H1 (cell line): ENCODE data around the gene MAGT1. TPM values are rescaled to one million over a fixed set of nuclear protein-coding genes. Genes with fewer than 3 reads are reported as not detected.

Experiments
- CTCF ChIA-PET: fragments of 300-600 bp; sonication (Branson Sonifier 250); formaldehyde crosslinking; loops from one replicate; lab custom pipeline; 2021; ENCODE audit not compliant: partially characterized antibody; lab: Charles Lee
- POLR2A ChIA-PET: fragments of 300-600 bp; sonication (Branson Sonifier 250); formaldehyde crosslinking; loops from one replicate; lab custom pipeline; 2021; ENCODE audit warnings: inconsistent platforms; ENCODE audit not compliant: partially characterized antibody; lab: Charles Lee
- DNase-seq, 2 experiments: peaks; one replicate each; pipeline versions ENCODE4 v3.0.0 to v3.0.0-alpha.2; 2010 to 2022; ENCODE audit warnings: low spot score in 2 of 2, low read depth in 1 of 2, mixed read lengths in 1 of 2
- FAIRE-seq: peaks from 2 replicates; lab custom pipeline; 2011; peaks lifted over from hg19 to GRCh38; lab: Jason Lieb, UNC
- H2AFZ ChIP-seq: 2 replicates; pipeline ENCODE4 v1.8.1; 2012; ENCODE audit warnings: low read length, inconsistent platforms
- H2AK5ac ChIP-seq: 2 replicates; pipeline ENCODE4 v1.6.1; 2013; ENCODE audit warnings: low read depth, low read length
- H2BK120ac ChIP-seq: replicated peaks from 2 replicates; pipeline ENCODE3; 2013; ENCODE audit warnings: low read depth, low read length, inconsistent platforms
- H2BK12ac ChIP-seq: 2 replicates; pipeline ENCODE4 v1.6.1; 2013; ENCODE audit warnings: low read depth, low read length
- H2BK15ac ChIP-seq: 2 replicates; pipeline ENCODE4 v1.6.1; 2013; ENCODE audit warnings: low read length
- H2BK20ac ChIP-seq: 2 replicates; pipeline ENCODE4 v1.6.1; 2013; ENCODE audit warnings: low read length
- H2BK5ac ChIP-seq: 2 replicates; pipeline ENCODE4 v1.6.1; 2013; ENCODE audit warnings: low read depth, low read length
- H3K14ac ChIP-seq: 2 replicates; pipeline ENCODE4 v1.6.1; 2013; ENCODE audit warnings: inconsistent platforms; ENCODE audit not compliant: insufficient read length
- H3K18ac ChIP-seq: 2 replicates; pipeline ENCODE4 v1.6.1; 2013; ENCODE audit warnings: low read length; ENCODE audit errors: extremely low read depth
- H3K23ac ChIP-seq: 2 replicates; pipeline ENCODE4 v1.6.1; 2013; ENCODE audit warnings: inconsistent platforms; ENCODE audit not compliant: insufficient read length
- H3K23me2 ChIP-seq: 2 replicates; pipeline ENCODE4 v1.6.1; 2013; ENCODE audit warnings: low read depth, low read length
- H3K27ac ChIP-seq: 2 replicates; pipeline ENCODE4 v1.6.1; 2011; ENCODE audit warnings: low read depth, low read length, inconsistent platforms
- H3K27me3 ChIP-seq, 4 experiments: replicated peaks in 1 of 4; 1 replicate in 1 of 4; 2 replicates in 3 of 4; pipeline versions ENCODE4 v1.6.1 to v1.8.1; 2011 to 2013; ENCODE audit warnings: low read length in 3 of 4, mild to moderate bottlenecking in 3 of 4, inconsistent platforms in 2 of 4, mixed read lengths in 2 of 4, moderate library complexity in 1 of 4; ENCODE audit not compliant: control insufficient read depth in 3 of 4, insufficient read depth in 3 of 4; ENCODE audit errors: extremely low read depth in 1 of 4
- H3K36me3 ChIP-seq, 4 experiments: 2 replicates each; pipeline versions ENCODE4 v1.6.1 to v1.8.1; 2011 to 2013; ENCODE audit warnings: mild to moderate bottlenecking in 4 of 4, low read length in 3 of 4, moderate library complexity in 2 of 4, control low read depth in 1 of 4, inconsistent platforms in 1 of 4; ENCODE audit not compliant: insufficient read depth in 4 of 4, control insufficient read depth in 2 of 4
- H3K4ac ChIP-seq: replicated peaks from 2 replicates; pipeline ENCODE3; 2013; ENCODE audit warnings: low read length, low read depth, mixed read lengths, inconsistent platforms; ENCODE audit not compliant: insufficient read length
- H3K4me1 ChIP-seq, 4 experiments: replicated peaks in 1 of 4; 1 replicate in 1 of 4; 2 replicates in 3 of 4; pipeline versions ENCODE4 v1.6.1 to v1.8.1; 2011 to 2013; ENCODE audit warnings: low read length in 3 of 4, inconsistent platforms in 2 of 4, mixed read lengths in 1 of 4; ENCODE audit not compliant: insufficient read depth in 4 of 4, control insufficient read depth in 3 of 4
- H3K4me2 ChIP-seq, 2 experiments: 2 replicates each; pipeline versions ENCODE4 v1.6.1 to v1.8.1; 2011 to 2013; ENCODE audit warnings: low read depth in 2 of 2, low read length in 2 of 2, control low read depth in 1 of 2, inconsistent platforms in 1 of 2, mild to moderate bottlenecking in 1 of 2; ENCODE audit not compliant: insufficient read depth in 1 of 2
- H3K4me3 ChIP-seq, 4 experiments: fragments of 200-600, 300-600 bp in 1 of 4; sonication (generic), shearing (Covaris generic), sonication (Bioruptor Twin) in 1 of 4; 2 replicates each; pipeline versions ENCODE4 v1.5.1 to v1.8.1; 2011 to 2016; ENCODE audit warnings: low read length in 4 of 4, low read depth in 3 of 4, control low read depth in 2 of 4, inconsistent platforms in 2 of 4, mild to moderate bottlenecking in 2 of 4, mixed read lengths in 1 of 4, moderate library complexity in 1 of 4; ENCODE audit not compliant: insufficient read depth in 2 of 4; ENCODE audit errors: extremely low read depth in 1 of 4
- H3K56ac ChIP-seq: replicated peaks from 2 replicates; pipeline ENCODE3; 2013; ENCODE audit warnings: low read depth, mild to moderate bottlenecking, mixed read lengths, low read length, inconsistent platforms; ENCODE audit not compliant: insufficient read length
- H3K79me1 ChIP-seq: 2 replicates; pipeline ENCODE4 v1.6.1; 2013; ENCODE audit warnings: low read depth, low read length, control low read depth
- H3K79me2 ChIP-seq, 2 experiments: 2 replicates each; pipeline versions ENCODE4 v1.6.1 to v1.8.1; 2012 to 2013; ENCODE audit warnings: low read length in 2 of 2, mild to moderate bottlenecking in 2 of 2, inconsistent platforms in 1 of 2; ENCODE audit not compliant: insufficient read depth in 2 of 2, control insufficient read depth in 1 of 2
- H3K9ac ChIP-seq, 4 experiments: replicated peaks in 1 of 4; 1 replicate in 1 of 4; 2 replicates in 3 of 4; pipeline versions ENCODE4 v1.6.1 to v1.8.1; 2011 to 2013; ENCODE audit warnings: low read depth in 3 of 4, low read length in 3 of 4, control low read depth in 2 of 4, mild to moderate bottlenecking in 2 of 4, moderate library complexity in 2 of 4, inconsistent platforms in 1 of 4; ENCODE audit errors: extremely low read depth in 1 of 4
- H3K9me3 ChIP-seq, 2 experiments: 2 replicates each; pipeline versions ENCODE4 v1.6.1 to v1.8.1; 2012 to 2013; ENCODE audit warnings: mild to moderate bottlenecking in 2 of 2, moderate library complexity in 2 of 2, control low read depth in 1 of 2, inconsistent platforms in 1 of 2, low read depth in 1 of 2, low read length in 1 of 2, mixed read lengths in 1 of 2; ENCODE audit not compliant: insufficient read depth in 2 of 2
- H4K20me1 ChIP-seq, 2 experiments: replicated peaks in 1 of 2; 2 replicates each; pipeline versions ENCODE3 to v1.8.1; 2011 to 2013; ENCODE audit warnings: inconsistent platforms in 2 of 2, low read length in 2 of 2, mild to moderate bottlenecking in 1 of 2; ENCODE audit not compliant: insufficient read depth in 2 of 2, control insufficient read depth in 1 of 2
- H4K5ac ChIP-seq: 2 replicates; pipeline ENCODE4 v1.6.1; 2013; ENCODE audit warnings: low read length, low read depth, mixed read lengths, inconsistent platforms; ENCODE audit not compliant: insufficient read length
- H4K8ac ChIP-seq: 2 replicates; pipeline ENCODE4 v1.8.0; 2013; ENCODE audit warnings: mild to moderate bottlenecking, moderate library complexity, low read length, inconsistent platforms; ENCODE audit not compliant: insufficient read depth; ENCODE audit errors: extremely low read depth
- H4K91ac ChIP-seq: replicated peaks from 2 replicates; pipeline ENCODE3; 2013; ENCODE audit warnings: low read length, mixed read lengths, inconsistent platforms; ENCODE audit not compliant: insufficient read length
- CREB1 ChIP-seq: IDR thresholded peaks from 2 replicates; pipeline ENCODE4 v1.6.1; 2012; ENCODE audit warnings: inconsistent platforms
- CTCF ChIP-seq, 3 experiments: IDR thresholded peaks; 1 replicate in 2 of 3; 2 replicates in 1 of 3; pipeline versions ENCODE4 v1.5.1 to v1.6.1; 2011; ENCODE audit warnings: low read length in 3 of 3, mild to moderate bottlenecking in 3 of 3, inconsistent platforms in 2 of 3, low read depth in 1 of 3, moderate library complexity in 1 of 3; ENCODE audit not compliant: insufficient read depth in 1 of 3; ENCODE audit errors: control extremely low read depth in 1 of 3
- EP300 ChIP-seq, 2 experiments: IDR thresholded peaks; 1 replicate in 1 of 2; 2 replicates in 1 of 2; pipeline ENCODE4 v1.6.1; 2011 to 2012; ENCODE audit warnings: low read depth in 2 of 2, low read length in 2 of 2, mild to moderate bottlenecking in 2 of 2, borderline replicate concordance in 1 of 2, inconsistent platforms in 1 of 2, moderate library complexity in 1 of 2
- POLR2AphosphoS5 ChIP-seq: IDR thresholded peaks from 2 replicates; pipeline ENCODE4 v1.6.1; 2011; ENCODE audit warnings: low read depth, low read length
- SIRT6 ChIP-seq: IDR thresholded peaks from one replicate; pipeline ENCODE4 v1.7.1; 2012; ENCODE audit warnings: low read length, inconsistent platforms
- SIX5 ChIP-seq: IDR thresholded peaks from 2 replicates; pipeline ENCODE4 v1.6.1; 2011; ENCODE audit warnings: mild to moderate bottlenecking, low read depth, low read length
- SP1 ChIP-seq: IDR thresholded peaks from 2 replicates; pipeline ENCODE4 v1.6.1; 2011; ENCODE audit warnings: low read depth, low read length
- SP2 ChIP-seq: IDR thresholded peaks from 2 replicates; pipeline ENCODE4 v1.6.1; 2012; ENCODE audit warnings: mild to moderate bottlenecking, low read length, inconsistent platforms
- TAF7 ChIP-seq: optimal IDR thresholded peaks from 2 replicates; pipeline ENCODE3; 2011; ENCODE audit warnings: low read depth, mild to moderate bottlenecking, inconsistent platforms, low read length, moderate library complexity, borderline replicate concordance
- TCF12 ChIP-seq: IDR thresholded peaks from 2 replicates; pipeline ENCODE4 v1.6.1; 2011; ENCODE audit warnings: low read depth, mild to moderate bottlenecking, low read length
- YY1 ChIP-seq: IDR thresholded peaks from 2 replicates; pipeline ENCODE4 v1.6.1; 2011; ENCODE audit warnings: low read depth, mild to moderate bottlenecking, low read length
- WGBS, 2 experiments: shearing (Covaris generic) in 1 of 2; methylation state at CpG; one replicate each; pipeline versions ENCODE4 v1.1.6 to v1.1.7; 2013 to 2015; ENCODE audit warnings: low lambda C conversion rate in 2 of 2, mixed read lengths in 2 of 2, inconsistent platforms in 1 of 2, low coverage in 1 of 2, missing lambda C conversion rate in 1 of 2; ENCODE audit not compliant: insufficient replicate concordance in 2 of 2, insufficient coverage in 1 of 2, insufficient read length in 1 of 2; ENCODE audit errors: extremely low coverage in 1 of 2, missing lambda C conversion rate in 1 of 2; 5-methylcytosine and 5-hydroxymethylcytosine counted together
- polyA plus RNA-seq, 7 experiments: library from polyadenylated mRNA; depleted of rRNA in 3 of 7; stranded (reverse) in 5 of 7; unstranded in 2 of 7; fragments of >200 nt in 5 of 7; fragments of 200-250 nt in 2 of 7; gene quantifications; 1 replicate in 5 of 7; 2 replicates in 1 of 7; 4 replicates in 1 of 7; pipeline versions ENCODE4 v1.2.1 to v1.2.3, GENCODE V29; 2011 to 2013; ENCODE audit warnings: missing spikeins in 2 of 7, mixed read lengths in 2 of 7
- total RNA-seq: library from RNA; stranded (reverse); fragmentation: NEBNext Ultra II Directional; extraction: Animal tissue kit (Norgen Biotek cat#: 25700); gene quantifications from 2 replicates; pipeline ENCODE4 v1.2.1, GENCODE V29; 2021
- TF ChIP-seq, protein P1 (sequence below): IDR thresholded peaks from 2 replicates; pipeline ENCODE4 v1.6.1; 2012; ENCODE audit warnings: low read length, inconsistent platforms

MAGT1 gene
- total and polyA plus RNA-seq, 2 of the 8 experiments (the other 6 are each of a cell fraction or from before 2014, with no cell fraction given): 14.4 to 47.6 TPM

GRCh38 chrX:77802201-77802600 lies 93.0 kb downstream of the MAGT1 start:
- H2BK15ac ChIP-seq: no peak overlapping the region
- H3K4me3 ChIP-seq: no peak overlapping the region
- no peaks in the 10 kb centered on the region for H3K79me2 ChIP-seq
- H3K4ac ChIP-seq: no peak overlapping the region
- H3K14ac ChIP-seq: no peak overlapping the region
- H3K56ac ChIP-seq: no peak overlapping the region
- H4K5ac ChIP-seq: no peak overlapping the region
- no peak overlapping the region for H3K9ac ChIP-seq
- no peak overlapping the region for H3K4me2 ChIP-seq
- H2BK20ac ChIP-seq: no peak overlapping the region
- H4K91ac ChIP-seq: no peak overlapping the region
- no peaks in the 10 kb centered on the region for H3K9me3 ChIP-seq
- H3K27me3 ChIP-seq: no peaks in the 10 kb centered on the region
- H3K23ac ChIP-seq: no peak overlapping the region
- no peaks in the 10 kb centered on the region for H3K4me1 ChIP-seq
- no peaks in the 10 kb centered on the region for H4K20me1 ChIP-seq
- DNase-seq (no peak), FAIRE-seq (no peak)
- no peak overlapping the region for H2BK120ac ChIP-seq
- H2AK5ac ChIP-seq: no peak overlapping the region
- CTCF ChIA-PET: no interaction called here
- H2AFZ ChIP-seq: no peak overlapping the region
- H2BK12ac ChIP-seq: no peak overlapping the region
- H2BK5ac ChIP-seq: no peak overlapping the region
- WGBS, 2 experiments: 100% methylated on average over 1 of the region's 1 CpG; no CpG with 5 or more reads in 1 of the 2 experiments
- H3K18ac ChIP-seq: no peak overlapping the region
- no peaks in the 10 kb centered on the region for H3K79me1 ChIP-seq
- POLR2A ChIA-PET: no interaction called here
- H3K23me2 ChIP-seq: no peaks in the 10 kb centered on the region
- no peak overlapping the region for H4K8ac ChIP-seq
- no peak overlapping the region for H3K27ac ChIP-seq
- no peaks in the 10 kb centered on the region for H3K36me3 ChIP-seq
- TF ChIP-seq SP1 (no peak), EP300 (IDR thresholded peaks at IDR 0.05; ENCODE audit: borderline replicate concordance in 1 of 2, low read depth in 2 of 2, low read length in 2 of 2) (no peak), TCF12 (no peak), SIX5 (no peak), YY1 (no peak), CTCF (IDR thresholded peaks at IDR 0.05; ENCODE audit: control extremely low read depth in 1 of 3, insufficient read depth in 1 of 3, low read depth in 1 of 3, low read length in 3 of 3) (no peak), POLR2AphosphoS5 (no peak), CREB1 (no peak), SIRT6 (no peak), SP2 (no peak), TAF7 (no peak)
- TF ChIP-seq, protein P1, sequence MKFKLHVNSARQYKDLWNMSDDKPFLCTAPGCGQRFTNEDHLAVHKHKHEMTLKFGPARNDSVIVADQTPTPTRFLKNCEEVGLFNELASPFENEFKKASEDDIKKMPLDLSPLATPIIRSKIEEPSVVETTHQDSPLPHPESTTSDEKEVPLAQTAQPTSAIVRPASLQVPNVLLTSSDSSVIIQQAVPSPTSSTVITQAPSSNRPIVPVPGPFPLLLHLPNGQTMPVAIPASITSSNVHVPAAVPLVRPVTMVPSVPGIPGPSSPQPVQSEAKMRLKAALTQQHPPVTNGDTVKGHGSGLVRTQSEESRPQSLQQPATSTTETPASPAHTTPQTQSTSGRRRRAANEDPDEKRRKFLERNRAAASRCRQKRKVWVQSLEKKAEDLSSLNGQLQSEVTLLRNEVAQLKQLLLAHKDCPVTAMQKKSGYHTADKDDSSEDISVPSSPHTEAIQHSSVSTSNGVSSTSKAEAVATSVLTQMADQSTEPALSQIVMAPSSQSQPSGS: no peak
